ENCODE data around the gene VSX2. TPM values are rescaled to one million over a fixed set of nuclear protein-coding genes. Genes with fewer than 3 reads are reported as not detected.

Gene VSX2
- total RNA-seq, 1 donor from 2014 or later, result not detected

DNA sequence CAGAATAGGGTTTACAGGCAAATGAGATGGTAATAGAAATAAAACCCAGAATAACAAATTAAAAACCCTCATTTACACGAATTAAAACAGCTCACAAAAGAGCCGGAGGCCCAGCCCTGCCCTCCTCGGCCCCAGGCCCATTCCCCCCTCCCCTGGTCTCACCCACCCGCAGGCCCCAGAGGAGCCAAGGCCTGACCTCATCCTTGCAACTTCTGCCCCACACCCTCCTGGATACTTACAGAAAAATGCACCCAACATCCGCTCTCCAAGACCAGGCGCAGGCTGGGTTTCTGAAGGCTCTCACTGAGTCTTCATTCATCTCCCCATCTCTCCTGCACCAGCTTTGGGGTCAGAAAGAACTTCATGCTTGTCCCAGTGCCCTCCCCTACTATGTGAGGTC, 16.2 kb upstream of the VSX2 start:
- TF ChIP-seq, protein P1, sequence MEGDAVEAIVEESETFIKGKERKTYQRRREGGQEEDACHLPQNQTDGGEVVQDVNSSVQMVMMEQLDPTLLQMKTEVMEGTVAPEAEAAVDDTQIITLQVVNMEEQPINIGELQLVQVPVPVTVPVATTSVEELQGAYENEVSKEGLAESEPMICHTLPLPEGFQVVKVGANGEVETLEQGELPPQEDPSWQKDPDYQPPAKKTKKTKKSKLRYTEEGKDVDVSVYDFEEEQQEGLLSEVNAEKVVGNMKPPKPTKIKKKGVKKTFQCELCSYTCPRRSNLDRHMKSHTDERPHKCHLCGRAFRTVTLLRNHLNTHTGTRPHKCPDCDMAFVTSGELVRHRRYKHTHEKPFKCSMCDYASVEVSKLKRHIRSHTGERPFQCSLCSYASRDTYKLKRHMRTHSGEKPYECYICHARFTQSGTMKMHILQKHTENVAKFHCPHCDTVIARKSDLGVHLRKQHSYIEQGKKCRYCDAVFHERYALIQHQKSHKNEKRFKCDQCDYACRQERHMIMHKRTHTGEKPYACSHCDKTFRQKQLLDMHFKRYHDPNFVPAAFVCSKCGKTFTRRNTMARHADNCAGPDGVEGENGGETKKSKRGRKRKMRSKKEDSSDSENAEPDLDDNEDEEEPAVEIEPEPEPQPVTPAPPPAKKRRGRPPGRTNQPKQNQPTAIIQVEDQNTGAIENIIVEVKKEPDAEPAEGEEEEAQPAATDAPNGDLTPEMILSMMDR (IDR thresholded peaks at IDR 0.05; ENCODE audit: unreplicated experiment), result no peak
- no peak overlapping the region for H3K4me3 Mint-ChIP-seq (ENCODE audit: low read depth)
- DNase-seq (ENCODE audit: low spot score, unreplicated experiment), result no peak
- no peaks in the 10 kb centered on the region for H3K4me1 Mint-ChIP-seq (ENCODE audit: low read depth)
- no peak overlapping the region for H3K27ac Mint-ChIP-seq
- no peaks in the 10 kb centered on the region for H3K36me3 Mint-ChIP-seq (ENCODE audit: insufficient read depth)
- H3K27me3 Mint-ChIP-seq, result peaks cover 34% of the 10 kb centered on the region
- H3K9me3 Mint-ChIP-seq (ENCODE audit: low read depth), result no peaks in the 10 kb centered on the region

DNA sequence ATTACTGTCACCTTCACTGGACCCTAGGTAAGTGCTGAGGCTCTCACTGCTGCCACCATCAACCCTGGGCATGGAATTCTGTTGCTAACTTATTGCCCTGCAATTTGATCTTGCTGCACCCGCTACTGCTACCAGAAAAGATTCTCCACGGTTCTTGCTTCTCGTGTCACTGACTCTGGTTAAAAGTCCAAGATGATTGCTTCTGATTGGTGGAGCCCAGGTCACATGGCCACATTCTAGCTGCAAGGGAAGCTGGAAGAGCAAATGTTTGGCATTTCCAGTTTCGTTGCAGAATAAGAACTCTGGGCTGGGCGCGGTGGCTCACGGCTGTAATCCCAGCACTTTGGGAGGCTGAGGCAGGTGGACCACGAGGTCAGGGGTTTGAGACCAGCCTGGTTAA, 7.5 kb upstream of the VSX2 start:
- H3K27ac Mint-ChIP-seq, result no peak overlapping the region
- H3K9me3 Mint-ChIP-seq (ENCODE audit: low read depth), result peaks cover 2% of the 10 kb centered on the region
- H3K27me3 Mint-ChIP-seq, result peaks cover 77% of the 10 kb centered on the region
- DNase-seq (ENCODE audit: low spot score, unreplicated experiment), result no peak
- no peaks in the 10 kb centered on the region for H3K4me1 Mint-ChIP-seq (ENCODE audit: low read depth)
- H3K36me3 Mint-ChIP-seq (ENCODE audit: insufficient read depth), result peaks cover 2% of the 10 kb centered on the region
- no peak overlapping the region for H3K4me3 Mint-ChIP-seq (ENCODE audit: low read depth)
- TF ChIP-seq, protein P1 (IDR thresholded peaks at IDR 0.05; ENCODE audit: unreplicated experiment), result no peak

DNA sequence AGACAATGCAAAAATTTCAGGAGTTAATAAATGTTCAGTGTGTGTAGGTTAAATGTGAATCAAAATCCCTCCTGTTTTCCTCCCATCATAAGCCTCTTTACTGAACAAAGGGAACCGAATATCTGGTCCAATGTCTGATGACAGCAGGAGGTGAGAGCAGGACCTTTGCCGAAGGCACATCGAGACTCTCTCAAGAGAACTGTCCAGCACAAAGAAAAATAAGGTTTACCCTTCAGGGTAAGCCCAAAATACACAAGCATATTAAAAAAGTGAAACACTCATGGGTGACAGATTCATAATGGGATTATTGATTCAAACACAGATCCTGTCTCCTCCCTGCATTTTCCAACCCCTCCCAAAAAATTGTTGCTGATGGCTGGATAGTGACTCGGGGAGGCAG, 4.2 kb upstream of the VSX2 start:
- DNase-seq (ENCODE audit: low spot score, unreplicated experiment), result no peak
- peaks cover 74% of the 10 kb centered on the region for H3K27me3 Mint-ChIP-seq
- no peak overlapping the region for H3K27ac Mint-ChIP-seq
- H3K4me3 Mint-ChIP-seq (ENCODE audit: low read depth), result no peak overlapping the region
- peaks cover 2% of the 10 kb centered on the region for H3K36me3 Mint-ChIP-seq (ENCODE audit: insufficient read depth)
- TF ChIP-seq, protein P1 (IDR thresholded peaks at IDR 0.05; ENCODE audit: unreplicated experiment), result no peak
- H3K4me1 Mint-ChIP-seq (ENCODE audit: low read depth), result no peaks in the 10 kb centered on the region
- peaks cover 2% of the 10 kb centered on the region for H3K9me3 Mint-ChIP-seq (ENCODE audit: low read depth)

DNA sequence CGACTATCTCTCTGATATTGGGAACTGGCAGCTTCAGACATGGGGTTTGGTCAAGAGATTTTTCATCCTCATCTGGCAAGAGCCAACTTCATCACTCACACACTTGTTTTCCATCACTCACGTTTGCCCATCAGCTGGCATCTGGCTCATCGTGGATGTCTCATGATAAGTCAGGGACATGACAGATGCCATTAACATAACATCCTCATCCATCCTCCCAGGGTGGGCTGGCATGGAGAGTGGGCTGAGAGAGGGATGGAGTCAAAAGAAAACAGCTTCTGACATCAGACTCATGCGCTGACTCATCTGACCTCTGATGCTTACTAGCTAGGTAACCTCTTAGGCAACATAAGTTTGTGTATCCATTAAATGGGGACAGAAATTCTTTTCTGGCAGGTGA, 1.8 kb upstream of the VSX2 start:
- H3K4me3 Mint-ChIP-seq (ENCODE audit: low read depth), result no peak overlapping the region
- no peak overlapping the region for H3K27ac Mint-ChIP-seq
- peaks cover under 1% of the 10 kb centered on the region for H3K9me3 Mint-ChIP-seq (ENCODE audit: low read depth)
- H3K36me3 Mint-ChIP-seq (ENCODE audit: insufficient read depth), result no peaks in the 10 kb centered on the region
- TF ChIP-seq, protein P1 (IDR thresholded peaks at IDR 0.05; ENCODE audit: unreplicated experiment), result no peak
- DNase-seq (ENCODE audit: low spot score, unreplicated experiment), result no peak
- peaks cover 6% of the 10 kb centered on the region for H3K4me1 Mint-ChIP-seq (ENCODE audit: low read depth)
- H3K27me3 Mint-ChIP-seq, result peaks cover 80% of the 10 kb centered on the region

DNA sequence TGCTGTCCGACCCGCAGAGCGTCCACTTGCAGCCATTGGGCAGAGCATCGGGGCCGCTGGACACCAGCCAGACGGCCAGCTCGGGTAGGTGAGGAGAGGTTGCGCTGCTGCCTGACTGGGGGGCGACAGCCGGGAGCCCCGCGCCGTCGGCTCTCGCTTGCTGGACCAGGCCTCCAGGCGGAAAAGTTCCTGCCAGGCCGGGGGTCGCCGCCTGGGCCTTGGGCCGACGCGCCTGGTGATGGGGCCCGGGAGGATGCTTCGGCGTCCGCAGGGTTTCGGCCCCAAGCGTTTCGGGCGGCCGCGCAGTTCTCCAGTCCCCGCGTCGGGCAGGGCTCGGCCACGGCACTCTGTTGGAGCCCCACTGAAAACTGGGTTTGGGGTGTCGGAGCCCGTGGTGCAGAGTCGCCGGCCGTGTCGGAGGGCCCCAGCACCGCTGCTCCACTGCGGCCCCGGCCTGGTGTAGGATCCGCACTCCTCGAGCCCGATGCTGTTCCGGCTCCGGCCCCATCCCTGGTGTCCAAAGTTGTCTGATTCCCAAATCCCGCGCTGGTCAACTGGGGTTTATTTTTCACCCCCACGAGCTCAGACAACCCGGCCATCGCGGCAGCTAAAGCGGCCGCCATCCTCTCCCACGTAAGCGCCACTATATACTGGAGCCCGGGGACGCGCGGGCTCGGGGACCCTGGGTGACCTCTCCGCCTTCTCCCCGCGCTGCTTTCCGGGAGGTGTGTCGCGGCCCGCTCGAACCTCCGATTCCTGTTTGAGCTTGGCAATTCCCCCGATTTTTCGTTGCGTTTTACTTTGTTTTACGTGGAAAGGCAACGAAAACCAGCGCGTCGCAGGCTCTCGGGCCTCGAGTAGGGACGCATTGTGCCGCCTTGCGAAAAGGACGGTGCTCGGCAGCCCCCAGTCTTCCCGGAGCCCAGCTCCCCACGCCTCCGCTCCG, 872 bp downstream of the VSX2 start:
- DNase-seq (ENCODE audit: low spot score, unreplicated experiment), result no peak
- H3K4me3 Mint-ChIP-seq (ENCODE audit: low read depth), result no peak overlapping the region

More for the DNA sequence above, 872 bp downstream of the VSX2 start:
- Mint-ChIP-seq H3K36me3 (ENCODE audit: insufficient read depth) (no peaks in the 10 kb centered on the region), H3K27ac (no peak overlapping the region), H3K27me3 (peaks cover 89% of the 10 kb centered on the region), H3K9me3 (ENCODE audit: low read depth) (no peaks in the 10 kb centered on the region), H3K4me1 (ENCODE audit: low read depth) (peaks cover 6% of the 10 kb centered on the region)
- TF ChIP-seq, protein P1 (IDR thresholded peaks at IDR 0.05; ENCODE audit: unreplicated experiment), result no peak

Measured in progenitor cell of endocrine pancreas (in vitro differentiated cells).